Caki2 (cell line): ENCODE measurements around the gene RNU11. TPM values are rescaled to one million over a fixed set of nuclear protein-coding genes. Genes with fewer than 3 reads are reported as not detected.
"Not testable (repeated sequence)": the region's sequence is repeated elsewhere in the genome, so short reads cannot be mapped to it uniquely, and the experiment has no call there.

Experiments
- DNase-seq: peaks from one replicate; pipeline ENCODE4 v3.0.0-alpha.2; 2015; ENCODE audit warnings: low read depth
- in situ Hi-C: cut with HindIII; loops from 2 replicates; pipeline ENCODE4 v1.10.0; 2016; ENCODE audit warnings: low sequenced_read_pairs, low pct_unique_long_range_greater_than_20kb, mixed read lengths
- total RNA-seq: library from RNA; depleted of rRNA; stranded (reverse); fragments of >200 nt; shearing (Covaris generic); gene quantifications from 2 replicates; pipeline ENCODE4 v1.2.3, GENCODE V29; 2014; ENCODE audit warnings: low replicate concordance; rRNA removed

Gene RNU11
- not detected in 2 replicates for total RNA-seq

GRCh38 chr1:28648474-28649198, at the start of gene RNU11:
TSS of gene RNU11 (plus strand) at chr1:28648600.
- peak; percentile 99 for DNase-seq
- in situ Hi-C loops = no loop called here

GRCh38 chr1:28601696-28602095, 46.7 kb upstream of the RNU11 start:
- DNase-seq = peak; percentile 72
- in situ Hi-C loops = no loop called here

GRCh38 chr1:28602536-28603439, 45.6 kb upstream of the RNU11 start:
- in situ Hi-C loops = no loop called here
- peak; percentile 50 for DNase-seq

GRCh38 chr1:28604411-28604810, 44.0 kb upstream of the RNU11 start:
- DNase-seq = no peak
- in situ Hi-C loops = no loop called here

GRCh38 chr1:28604962-28605361, 43.4 kb upstream of the RNU11 start:
- in situ Hi-C loops = no loop called here
- no peak for DNase-seq

- DNase-seq = no peak
- in situ Hi-C loops = no loop called here
Measured at GRCh38 chr1:28606771-28607170, 41.6 kb upstream of the RNU11 start.

GRCh38 chr1:28613175-28613574, 35.2 kb upstream of the RNU11 start:
- DNase-seq = no peak
- in situ Hi-C loops = no loop called here

- DNase-seq = no peak
- in situ Hi-C loops = no loop called here
Measured at GRCh38 chr1:28631713-28632112, 16.7 kb upstream of the RNU11 start.

GRCh38 chr1:28632560-28632959, 15.8 kb upstream of the RNU11 start:
- in situ Hi-C loops = no loop called here

GRCh38 chr1:28640766-28641165, 7.6 kb upstream of the RNU11 start:
- peak; percentile 10 for DNase-seq
- in situ Hi-C loops = no loop called here

More at GRCh38 chr1:28632560-28632959, 15.8 kb upstream of the RNU11 start:
- DNase-seq = no peak

GRCh38 chr1:28642056-28642846, 6.1 kb upstream of the RNU11 start:
- in situ Hi-C loops = no loop called here
- DNase-seq = no peak

- in situ Hi-C loops = no loop called here
- DNase-seq = peak; percentile 98
Measured at GRCh38 chr1:28642847-28643635, 5.4 kb upstream of the RNU11 start, which contains the start of gene TAF12. TSS of gene TAF12 (minus strand) at chr1:28643067. CDS start at chr1:28622081, 20,986 bp downstream.

GRCh38 chr1:28644494-28644893, 3.9 kb upstream of the RNU11 start:
- DNase-seq = no peak
- in situ Hi-C loops = no loop called here

GRCh38 chr1:28645406-28645805, 3.0 kb upstream of the RNU11 start:
- DNase-seq, in situ Hi-C loops: not testable (repeated sequence)

- in situ Hi-C loops = no loop called here
- DNase-seq = no peak
Measured at GRCh38 chr1:28646040-28646439, 2.4 kb upstream of the RNU11 start.

- in situ Hi-C loops = no loop called here
- DNase-seq = peak; percentile 96
Measured at GRCh38 chr1:28648008-28648473, 359 bp upstream of the RNU11 start.

- in situ Hi-C loops, DNase-seq: not testable (repeated sequence)
Measured at GRCh38 chr1:28653063-28653462, 4.7 kb downstream of the RNU11 start.
